Measurements from ENCODE around the gene CEP295NL.
"Not testable (repeated sequence)": the region's sequence is repeated elsewhere in the genome, so short reads cannot be mapped to it uniquely, and the experiment has no call there.

The CEP295NL gene

DNA sequence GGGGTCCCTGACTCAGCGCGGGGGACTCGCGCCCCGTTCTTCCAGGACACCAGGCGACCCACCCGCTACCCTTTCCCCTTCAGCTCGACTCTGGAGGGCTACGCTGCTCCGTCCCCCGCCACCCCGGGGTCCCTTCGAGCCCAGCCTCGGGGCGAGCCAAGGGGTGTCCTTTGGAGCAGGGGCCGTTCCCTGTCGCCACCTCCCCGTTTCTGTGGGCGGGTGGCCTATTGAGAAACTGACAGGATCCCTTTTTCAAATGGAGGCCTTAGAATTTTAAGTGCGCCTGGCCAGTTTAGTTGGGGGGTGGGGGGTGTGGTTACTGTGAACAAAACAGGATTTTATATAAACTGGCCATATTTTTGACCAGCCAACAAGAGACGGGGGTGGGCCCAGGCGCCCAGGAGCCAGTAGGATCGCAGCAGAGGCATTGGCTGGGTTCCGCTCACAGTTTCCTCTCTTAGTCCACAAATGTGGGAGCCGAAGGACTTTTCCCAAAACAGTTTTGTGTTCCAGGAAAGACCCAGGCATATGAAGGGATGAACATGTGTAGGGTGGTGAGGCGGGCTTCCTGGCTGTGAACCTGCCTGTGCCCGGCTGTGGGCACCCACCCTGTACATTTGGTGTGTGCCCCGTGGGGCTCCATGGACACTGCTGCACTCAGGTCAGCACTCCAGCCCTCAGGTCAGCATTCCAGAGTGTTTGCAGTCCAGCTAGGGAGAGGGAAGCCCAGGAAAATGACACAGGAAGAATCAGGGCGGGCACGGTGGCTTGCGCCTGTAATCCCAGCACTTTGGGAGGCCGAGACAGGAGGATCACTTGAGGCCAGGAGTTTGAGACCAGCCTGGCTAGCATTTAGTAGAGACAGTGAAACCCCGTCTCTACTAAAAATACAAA lies 22.9 kb upstream of the CEP295NL start:
- no peak for DNase-seq (ENCODE audit: low spot score)

DNA sequence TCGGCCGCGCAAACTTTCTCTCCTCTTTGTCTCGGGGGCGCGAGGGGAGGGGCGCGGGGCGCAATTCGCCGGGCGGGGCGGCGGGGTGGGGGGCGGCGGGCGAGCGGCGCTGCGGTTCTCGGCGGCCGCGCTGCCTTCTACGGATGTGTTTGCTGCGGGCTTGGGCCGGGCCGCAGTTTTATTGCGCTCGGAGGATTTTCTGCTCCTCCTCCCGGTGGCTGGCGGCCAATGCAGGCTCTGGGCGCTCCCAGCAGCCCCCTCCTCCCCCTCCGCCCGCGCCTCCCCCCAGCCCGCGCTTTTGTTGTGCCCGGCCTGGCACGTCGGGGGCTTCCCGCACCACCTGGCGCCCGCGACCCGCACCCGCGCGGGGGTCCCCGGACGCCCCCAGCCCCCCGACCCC lies 22.2 kb upstream of the CEP295NL start, which contains the start of gene TIMP2:
TSS of gene TIMP2 (minus strand) at position 154 of the 400 bp plus-strand sequence. CDS start 299 bp downstream, outside the sequence.
- peak; percentile 57 for DNase-seq (ENCODE audit: low spot score)

GRCh38 chr17:78924481-78925151 lies 21.6 kb upstream of the CEP295NL start:
- no peak for DNase-seq (ENCODE audit: low spot score)

- DNase-seq (ENCODE audit: low spot score) = peak; percentile 45
Observed at GRCh38 chr17:78923660-78924453, 20.9 kb upstream of the CEP295NL start.

DNA sequence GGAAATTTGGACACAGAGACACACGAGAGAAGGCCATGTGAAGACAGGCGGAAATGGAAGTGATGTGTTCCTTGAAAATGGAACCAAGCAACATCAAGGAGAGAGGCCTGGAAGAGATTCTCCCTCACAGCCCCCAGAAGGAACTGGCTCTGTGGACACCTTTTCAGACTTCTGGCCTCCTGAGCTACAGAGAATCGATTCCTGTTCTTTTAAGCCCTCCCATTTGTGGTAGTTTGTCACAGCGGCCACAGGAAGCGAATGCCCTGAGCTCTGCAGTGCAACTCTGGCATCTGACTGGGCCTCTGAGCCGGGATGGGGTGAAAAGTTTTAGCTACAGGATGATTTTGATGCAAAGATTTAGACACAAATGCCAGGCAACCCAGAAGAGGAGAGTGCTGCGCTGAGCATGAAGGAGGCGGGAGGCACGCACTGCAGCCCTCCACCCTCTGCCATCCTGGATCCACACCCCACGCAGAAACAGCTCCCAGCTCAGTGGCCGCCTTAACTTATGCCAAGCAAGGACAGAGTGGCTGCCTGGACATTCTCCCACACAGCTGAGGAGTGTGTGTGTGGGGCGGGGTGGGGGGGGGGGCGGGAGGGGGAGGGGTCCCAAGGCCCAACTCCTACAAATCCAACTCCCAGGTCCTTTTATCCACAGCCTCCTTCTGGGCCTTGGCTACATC lies 20.0 kb upstream of the CEP295NL start:
- DNase-seq (ENCODE audit: low spot score) = no peak

DNA sequence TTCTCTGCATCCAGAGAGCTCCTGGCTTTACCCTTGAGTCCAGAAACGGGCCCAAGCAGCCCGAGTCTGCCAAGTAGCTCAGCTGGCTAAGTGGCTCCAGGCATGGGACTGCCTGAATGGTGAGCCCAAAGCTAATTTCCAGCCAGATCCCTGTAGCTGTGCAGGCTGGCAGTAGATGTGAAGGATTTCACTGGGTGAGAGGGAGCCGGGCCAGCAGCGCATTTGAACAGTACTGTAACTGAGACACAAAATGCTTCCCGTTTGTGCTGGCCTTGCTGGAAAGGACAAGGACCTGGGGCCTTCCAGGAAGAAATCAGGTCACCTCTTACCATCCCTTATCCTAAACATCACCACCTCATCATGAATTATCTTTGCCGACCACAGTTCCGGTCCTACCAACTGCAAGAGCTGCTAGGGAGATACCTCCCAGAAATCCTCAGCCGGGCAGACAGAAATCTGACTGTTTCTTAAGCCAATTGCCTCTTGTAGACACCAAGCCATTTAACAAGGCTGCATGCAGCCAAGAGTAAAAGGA lies 18.5 kb upstream of the CEP295NL start:
- DNase-seq (ENCODE audit: low spot score) = no peak

- DNase-seq (ENCODE audit: low spot score) = no peak
Observed at GRCh38 chr17:78920528-78920927, 17.5 kb upstream of the CEP295NL start.

GRCh38 chr17:78919861-78920450 lies 17.0 kb upstream of the CEP295NL start:
- no peak for DNase-seq (ENCODE audit: low spot score)

DNA sequence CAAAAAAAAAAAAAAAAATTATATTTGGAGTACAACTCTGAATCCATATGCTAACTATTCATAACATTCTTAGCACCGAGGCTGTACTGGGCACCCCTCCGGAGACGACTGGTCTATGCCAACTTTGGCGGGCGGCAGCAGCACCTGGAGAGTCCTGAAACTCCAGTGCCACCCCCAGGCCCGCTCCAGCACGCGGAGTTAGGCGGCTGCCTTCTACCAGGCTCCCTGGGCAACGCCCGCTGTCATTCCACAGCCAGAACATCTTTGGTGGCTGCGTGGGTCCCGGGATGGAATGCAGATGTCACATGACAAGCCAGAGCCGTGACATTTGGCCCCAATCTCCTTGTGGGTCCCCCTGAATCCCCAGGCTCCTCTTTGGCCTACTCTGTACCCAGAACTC lies 16.0 kb upstream of the CEP295NL start:
- no peak for DNase-seq (ENCODE audit: low spot score)

GRCh38 chr17:78917451-78918275 lies 14.7 kb upstream of the CEP295NL start:
- DNase-seq (ENCODE audit: low spot score) = no peak

DNA sequence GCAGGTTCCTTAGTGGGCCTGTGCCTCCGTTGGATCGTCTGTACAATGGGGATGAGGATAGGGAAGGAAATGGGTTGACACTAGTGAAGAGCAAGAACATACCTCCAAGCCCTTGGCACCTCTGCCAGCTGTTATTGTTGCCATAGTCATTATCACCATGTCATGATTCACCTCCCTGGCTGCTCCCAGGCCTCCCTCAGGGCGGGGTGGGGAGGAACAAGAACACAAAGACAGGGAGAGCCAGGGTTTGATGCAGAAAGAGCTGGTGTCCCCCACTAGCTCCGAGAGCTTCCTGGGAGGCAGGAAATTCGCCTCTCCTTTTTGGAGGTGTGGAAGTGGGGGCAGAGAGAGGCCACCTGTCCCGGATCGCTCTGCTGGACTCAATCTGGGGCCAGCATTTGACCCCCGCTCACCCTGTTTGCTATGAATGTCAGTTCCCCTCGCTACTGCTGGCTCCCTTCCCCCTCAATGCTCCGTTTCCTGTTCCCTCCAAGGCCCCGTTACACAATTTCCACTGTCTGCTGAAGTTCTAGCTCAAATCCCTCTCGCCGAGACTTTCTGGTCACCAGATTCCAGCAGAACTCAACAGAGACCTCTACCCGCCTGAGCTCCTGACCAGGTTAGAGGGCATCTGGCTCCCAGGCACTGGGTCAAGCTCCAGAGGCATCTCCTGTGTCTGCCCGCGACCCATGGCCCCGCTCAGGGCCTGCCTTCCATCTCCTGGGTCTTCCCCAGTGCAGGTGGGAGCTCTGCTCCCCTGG lies 13.1 kb upstream of the CEP295NL start:
- no peak for DNase-seq (ENCODE audit: low spot score)

GRCh38 chr17:78913115-78913514 lies 10.1 kb upstream of the CEP295NL start:
- DNase-seq (ENCODE audit: low spot score) = no peak

GRCh38 chr17:78912082-78912481 lies 9.1 kb upstream of the CEP295NL start:
- DNase-seq (ENCODE audit: low spot score) = no peak

GRCh38 chr17:78911543-78911942 lies 8.5 kb upstream of the CEP295NL start:
- not testable (repeated sequence) for DNase-seq (ENCODE audit: low spot score)

GRCh38 chr17:78910497-78911284 lies 7.7 kb upstream of the CEP295NL start:
- DNase-seq (ENCODE audit: low spot score) = no peak

GRCh38 chr17:78908426-78908825 lies 5.4 kb upstream of the CEP295NL start:
- DNase-seq (ENCODE audit: low spot score) = no peak

GRCh38 chr17:78905541-78905940 lies 2.5 kb upstream of the CEP295NL start:
- DNase-seq (ENCODE audit: low spot score) = no peak

DNA sequence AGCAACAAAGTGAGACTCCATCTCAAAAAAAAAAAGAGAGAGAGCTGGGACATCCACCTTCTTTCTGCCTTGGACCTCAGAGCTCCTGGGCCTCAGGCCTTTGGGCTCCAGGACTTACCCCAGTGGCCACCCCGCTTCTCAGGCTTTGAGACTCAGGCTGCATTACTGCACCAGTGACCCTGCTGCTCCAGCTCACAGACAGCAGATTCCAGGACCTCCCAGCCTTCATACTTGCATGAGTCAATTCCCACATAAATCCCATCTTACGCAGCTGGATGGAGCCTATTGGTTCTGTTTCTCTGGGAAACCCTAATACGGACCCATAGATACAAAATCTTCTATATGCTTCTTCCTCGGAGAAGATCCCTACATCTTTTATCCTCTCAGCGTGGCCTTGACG lies 2.1 kb upstream of the CEP295NL start:
- no peak for DNase-seq (ENCODE audit: low spot score)

DNA sequence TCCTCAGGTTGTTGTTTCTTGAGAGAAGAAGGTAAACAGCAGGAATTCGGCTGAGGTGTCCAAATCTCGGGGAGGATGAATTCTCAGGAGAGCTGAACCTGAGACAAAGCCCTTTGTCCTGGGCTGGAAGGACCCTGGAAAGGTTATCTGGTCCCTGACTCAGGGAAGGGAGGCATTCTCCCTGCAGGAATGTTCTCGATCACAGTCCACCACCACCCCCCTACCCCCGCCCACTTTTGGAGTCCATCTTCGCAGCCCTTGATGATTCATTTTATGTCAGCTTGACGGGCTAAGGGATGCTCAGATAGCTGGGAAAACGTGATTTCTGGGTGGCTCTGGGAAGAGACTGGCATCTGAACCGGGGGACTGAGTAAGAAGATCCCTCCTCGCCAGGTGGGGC lies 1.4 kb upstream of the CEP295NL start:
- DNase-seq (ENCODE audit: low spot score) = no peak

Data from CD4-positive, alpha-beta T cell treated with Interleukin-15 for 4 hours (primary cell).